HG03575 (cell line): ENCODE results near the gene CAND2.
"Not testable (repeated sequence)": the region's sequence is repeated elsewhere in the genome, so short reads cannot be mapped to it uniquely, and the experiment has no call there.

Experiments used
- ATAC-seq: cut with Tn5 transposase; IDR thresholded peaks from one replicate; pipeline ENCODE4 v1.9.1; 2021; ENCODE audit not compliant: unreplicated experiment, insufficient number of reproducible peaks, low FRiP score; ENCODE audit errors: extremely low read depth

CAND2 gene

DNA sequence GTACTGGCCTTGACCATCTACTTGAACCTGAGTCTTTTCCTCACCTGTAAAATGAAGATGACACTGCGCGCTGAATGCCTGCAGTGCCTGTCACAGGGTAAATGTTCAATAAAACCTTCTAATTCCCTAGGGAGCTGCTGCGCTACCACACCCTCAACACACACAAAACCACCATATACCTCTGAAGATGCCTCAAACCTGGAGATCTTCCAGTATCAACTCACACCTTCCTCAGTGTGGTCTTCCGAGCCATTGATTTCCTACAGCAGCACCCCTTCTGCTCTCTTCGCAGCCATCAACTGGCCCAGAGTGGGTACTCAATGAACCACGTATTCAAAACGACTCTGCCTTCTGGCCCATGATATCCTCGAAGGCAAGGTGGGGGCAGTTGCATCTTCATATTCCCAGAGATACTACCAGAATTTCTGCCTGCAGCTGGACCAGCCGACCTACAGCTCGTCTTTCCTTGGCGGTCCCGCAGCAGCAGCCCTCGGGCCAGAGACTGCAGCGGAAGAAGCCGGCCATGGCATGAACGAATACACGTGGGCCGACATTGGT is 44.2 kb downstream of the CAND2 start:
- ATAC-seq = no peak

- peak; percentile 45 for ATAC-seq
Observed at GRCh38 chr3:12841149-12841969, 44.9 kb downstream of the CAND2 start, which contains the start of gene RPL32. TSS of gene RPL32 (minus strand) at chr3:12841565. CDS start at chr3:12840237, 1,328 bp downstream.

DNA sequence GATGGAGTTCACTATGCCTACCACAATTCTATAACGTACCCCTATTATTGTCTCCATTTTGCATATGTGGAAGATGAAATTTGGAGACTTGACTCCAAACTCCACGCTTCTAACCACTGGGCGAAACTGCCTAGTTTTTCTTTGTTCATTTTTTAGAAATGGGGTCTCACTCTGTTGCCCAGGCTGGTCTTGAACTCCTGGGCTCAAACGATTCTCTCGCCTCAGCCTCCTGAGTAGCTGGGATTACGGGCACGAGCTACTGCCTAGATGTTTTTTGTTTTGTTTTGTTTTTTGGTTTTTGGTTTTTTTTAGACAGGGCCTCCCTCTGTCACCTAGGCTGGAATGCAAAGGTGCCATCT is 45.5 kb downstream of the CAND2 start:
- ATAC-seq = no peak

- ATAC-seq = no peak
Observed at GRCh38 chr3:12842469-12842868, 46.0 kb downstream of the CAND2 start.

GRCh38 chr3:12845811-12846210 is 49.3 kb downstream of the CAND2 start:
- no peak for ATAC-seq

- no peak for ATAC-seq
Observed at GRCh38 chr3:12852201-12852600, 55.7 kb downstream of the CAND2 start.

- not testable (repeated sequence) for ATAC-seq
Observed at GRCh38 chr3:12853847-12854246, 57.4 kb downstream of the CAND2 start.

GRCh38 chr3:12854565-12854964 is 58.1 kb downstream of the CAND2 start:
- ATAC-seq = no peak

- ATAC-seq = no peak
Observed at GRCh38 chr3:12856626-12857025, 60.1 kb downstream of the CAND2 start.

GRCh38 chr3:12859840-12860239 is 63.4 kb downstream of the CAND2 start:
- no peak for ATAC-seq

GRCh38 chr3:12861611-12862010 is 65.1 kb downstream of the CAND2 start:
- no peak for ATAC-seq

- no peak for ATAC-seq
Observed at GRCh38 chr3:12862387-12862786, 65.9 kb downstream of the CAND2 start.

DNA sequence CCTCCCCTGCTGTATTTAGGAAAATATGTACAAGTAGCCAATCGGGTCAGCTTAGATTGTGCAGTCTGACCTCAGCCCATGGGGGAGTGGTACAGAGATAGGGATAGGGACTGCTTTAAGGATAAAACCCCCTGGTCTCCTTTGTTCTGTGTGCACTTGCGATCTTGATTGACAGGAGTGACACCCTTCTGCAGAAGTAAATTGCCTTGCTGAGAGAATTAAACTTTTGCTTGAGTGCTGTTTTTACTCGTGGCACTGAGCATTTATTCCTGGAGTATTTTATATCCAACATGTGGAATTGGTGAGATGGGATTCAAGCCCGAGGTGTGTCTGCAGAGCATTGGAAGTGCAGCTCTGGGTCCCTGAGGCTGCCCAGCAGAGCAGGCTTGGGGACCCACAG is 68.8 kb downstream of the CAND2 start:
- ATAC-seq = no peak

DNA sequence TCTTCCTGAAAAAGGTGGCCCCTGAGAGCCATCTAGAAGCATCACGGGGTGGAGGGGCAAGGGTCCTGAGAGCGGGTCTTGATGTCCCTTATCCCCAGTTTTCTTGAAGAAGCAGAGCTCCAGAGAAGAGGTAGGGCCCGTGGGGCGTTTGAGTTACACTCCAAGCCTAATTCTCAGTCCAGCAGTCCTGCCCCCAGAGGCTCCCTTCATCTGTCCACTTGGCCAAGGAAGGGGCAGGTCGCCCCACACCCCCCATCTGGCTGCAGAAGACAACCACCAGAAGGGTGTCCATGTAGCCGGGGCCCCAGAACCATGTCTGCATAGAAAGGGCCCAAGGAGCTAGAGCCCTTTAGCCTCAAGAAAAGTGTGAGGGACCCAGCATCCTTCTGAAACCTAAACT is 70.4 kb downstream of the CAND2 start:
- ATAC-seq = no peak

GRCh38 chr3:12868039-12869034 is 71.9 kb downstream of the CAND2 start:
- ATAC-seq = no peak

DNA sequence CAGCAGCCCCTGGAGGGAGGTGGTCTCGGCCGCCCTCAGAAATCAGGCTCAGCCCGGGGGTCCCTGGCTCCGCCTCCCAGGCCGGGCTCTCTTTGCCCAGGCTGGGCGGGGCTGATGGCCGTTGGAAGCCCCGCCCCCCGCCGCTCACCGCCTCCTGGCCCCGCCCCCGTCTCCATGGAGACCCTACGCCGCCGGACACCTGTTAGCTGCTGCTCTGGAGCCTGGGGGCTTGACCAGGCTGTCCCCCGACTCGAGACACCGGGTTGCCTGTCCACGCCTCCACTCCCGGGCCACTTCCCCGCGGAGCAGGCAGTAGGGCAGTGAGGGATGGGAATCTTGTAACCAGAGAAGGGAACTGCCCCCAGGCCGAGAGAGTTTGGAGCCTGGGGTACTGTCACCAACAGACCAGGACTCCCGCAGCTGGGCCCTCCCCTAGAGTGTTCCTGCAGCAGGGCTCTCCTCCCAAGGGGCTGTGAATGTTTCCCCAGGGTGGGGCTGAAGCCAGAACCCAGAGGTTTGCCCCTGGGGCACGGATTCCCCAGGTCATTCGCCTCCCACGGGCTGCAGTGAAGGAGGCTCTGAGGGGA is 72.6 kb downstream of the CAND2 start:
- ATAC-seq = no peak

- ATAC-seq = no peak
Observed at GRCh38 chr3:12870942-12871341, 74.5 kb downstream of the CAND2 start.

GRCh38 chr3:12871404-12871983 is 75.0 kb downstream of the CAND2 start:
- ATAC-seq = no peak
